ENCODE measurements around the gene CRADD.
A peak's percentile ranks its signal among the peaks of the same experiment; 100 is the strongest.
"Not testable (repeated sequence)": the region's sequence is repeated elsewhere in the genome, so short reads cannot be mapped to it uniquely, and the experiment has no call there.

The CRADD gene

DNA sequence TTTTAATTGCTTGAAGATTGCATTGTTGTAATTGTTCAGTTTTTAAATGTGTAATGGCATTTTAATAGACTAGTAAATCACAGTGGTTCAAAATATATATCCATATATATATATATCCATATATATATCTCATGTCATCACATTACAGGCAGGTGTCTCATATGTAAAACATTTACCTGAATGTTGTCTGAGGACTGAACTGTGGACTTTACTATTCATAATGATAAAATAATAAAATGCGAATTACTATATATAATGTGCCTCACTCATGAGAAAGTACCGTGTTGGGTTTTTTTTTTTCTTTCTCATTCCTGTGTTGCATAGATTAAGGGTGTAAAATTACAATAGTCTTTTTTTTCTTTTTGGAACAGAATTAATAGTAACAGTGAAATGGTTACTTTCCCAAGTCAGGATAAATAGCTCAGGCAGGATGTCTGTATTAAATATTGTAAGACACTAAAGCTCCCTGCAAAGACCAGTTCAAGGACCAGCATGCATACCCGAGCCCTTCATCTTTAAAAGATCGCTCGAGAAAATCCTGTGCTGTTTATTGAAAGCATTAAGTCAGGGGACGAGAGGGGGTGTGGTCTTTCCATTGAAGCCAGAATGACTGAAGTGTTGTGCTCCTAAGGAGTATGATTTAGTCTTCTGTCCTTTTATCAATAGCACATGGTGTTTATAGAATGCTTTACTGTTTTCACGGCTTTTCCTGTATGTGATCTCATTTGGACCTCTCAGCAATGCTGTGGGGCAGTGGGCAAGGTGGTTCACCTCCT lies 173.5 kb downstream of the CRADD start:
- no peak for DNase-seq

DNA sequence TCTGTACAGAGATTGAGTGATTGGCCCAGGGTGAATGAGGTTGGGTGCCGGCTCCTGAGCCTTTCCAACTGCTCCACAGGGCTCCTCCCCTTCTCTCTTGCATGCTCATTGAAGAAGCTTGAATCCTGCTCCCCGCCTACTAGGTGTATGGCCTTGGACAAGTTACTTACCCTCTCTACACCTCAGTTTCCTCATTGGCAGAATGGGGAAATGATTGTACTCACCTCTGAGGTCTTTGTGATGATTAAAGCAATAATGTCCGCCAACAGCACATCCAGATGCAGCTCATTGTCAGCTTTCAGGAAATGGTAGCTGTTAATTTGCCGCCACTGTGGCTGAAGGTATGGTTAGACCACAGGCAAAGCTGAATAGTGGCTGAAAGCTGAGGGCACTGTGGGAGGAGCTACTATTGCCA lies 174.1 kb downstream of the CRADD start:
- DNase-seq, result no peak

DNA sequence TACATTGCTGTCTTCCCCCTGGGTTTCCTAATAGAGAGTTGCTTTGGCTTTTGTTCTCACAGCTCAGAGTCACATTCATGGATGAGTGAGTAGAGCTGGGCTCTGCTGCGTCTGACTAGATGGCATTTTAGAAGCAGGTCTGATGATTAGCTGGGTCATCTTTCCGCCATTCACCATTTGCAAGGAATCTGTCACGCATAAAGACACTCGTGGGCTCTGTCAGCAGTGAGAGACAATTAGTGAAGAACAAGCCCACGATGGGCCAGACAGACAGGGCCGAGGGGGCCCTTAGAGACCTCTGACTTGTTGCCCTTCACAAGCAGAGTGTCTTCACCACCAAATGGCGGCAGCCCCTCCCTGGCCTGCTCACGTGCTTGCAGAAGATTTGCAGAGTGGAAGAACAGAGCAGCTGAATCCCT lies 175.0 kb downstream of the CRADD start:
- DNase-seq, result peak; percentile 87

GRCh38 chr12:93853698-93854478 lies 176.7 kb downstream of the CRADD start:
- no peak for DNase-seq

GRCh38 chr12:93855261-93855660 lies 178.1 kb downstream of the CRADD start:
- no peak for DNase-seq

GRCh38 chr12:93856611-93857010 lies 179.4 kb downstream of the CRADD start:
- DNase-seq, result no peak

GRCh38 chr12:93857279-93857938 lies 180.2 kb downstream of the CRADD start:
- DNase-seq, result peak; percentile 17

GRCh38 chr12:93857991-93858447 lies 180.8 kb downstream of the CRADD start:
- peak; percentile 61 for DNase-seq

DNA sequence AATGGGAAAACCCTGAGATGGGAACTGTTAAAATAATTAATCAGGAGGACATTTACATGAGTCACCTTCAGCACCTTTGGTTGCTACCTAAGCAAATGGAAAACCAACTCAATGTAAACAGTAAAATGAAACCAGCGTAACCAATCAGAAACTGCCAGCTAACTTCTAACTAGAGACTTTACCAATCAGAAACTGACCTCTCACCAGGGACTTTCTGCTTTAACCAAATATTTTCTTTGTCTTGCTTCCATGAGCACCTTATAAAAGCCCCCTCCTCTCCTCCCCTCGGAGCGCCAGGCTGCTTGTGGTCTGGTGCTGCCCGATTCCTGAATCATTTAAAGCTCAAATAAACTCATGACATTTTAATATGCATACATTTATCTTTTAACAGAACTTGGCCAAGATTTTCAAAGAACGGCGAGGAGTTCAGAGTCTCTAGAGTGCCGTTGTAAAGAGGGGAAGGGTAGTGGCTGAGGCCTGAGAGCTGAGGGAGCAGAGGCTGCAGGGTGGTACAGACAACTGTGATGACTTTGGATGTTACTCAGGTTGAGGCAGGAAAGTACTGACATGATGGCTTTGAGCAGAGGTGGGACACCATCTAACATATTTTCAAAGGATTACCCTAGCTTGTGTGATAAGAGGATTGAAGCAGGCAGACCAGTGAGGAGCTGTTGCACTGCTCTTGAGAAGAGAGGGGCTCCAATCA lies 183.6 kb downstream of the CRADD start:
- no peak for DNase-seq

DNA sequence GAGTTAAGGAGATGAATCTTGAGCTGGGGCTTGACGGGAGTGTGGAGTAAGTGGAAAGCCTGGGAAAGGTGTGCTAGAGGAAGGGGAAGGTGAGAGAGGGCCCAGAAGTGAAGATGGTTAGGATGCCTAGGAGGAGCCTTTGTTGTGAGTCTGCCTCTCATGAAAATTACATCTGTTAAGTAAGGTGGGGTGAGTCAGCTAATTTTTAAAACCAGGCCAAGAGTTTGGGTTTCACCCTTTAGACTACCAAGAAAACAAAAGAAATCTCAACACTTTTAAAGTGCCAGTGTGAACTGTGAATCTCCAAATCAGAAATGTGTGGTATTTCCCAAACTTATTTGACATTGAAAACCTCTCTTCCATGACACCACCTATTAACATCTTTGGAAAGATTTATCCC lies 185.2 kb downstream of the CRADD start:
- no peak for DNase-seq

GRCh38 chr12:93865751-93866150 lies 188.6 kb downstream of the CRADD start:
- DNase-seq, result no peak

DNA sequence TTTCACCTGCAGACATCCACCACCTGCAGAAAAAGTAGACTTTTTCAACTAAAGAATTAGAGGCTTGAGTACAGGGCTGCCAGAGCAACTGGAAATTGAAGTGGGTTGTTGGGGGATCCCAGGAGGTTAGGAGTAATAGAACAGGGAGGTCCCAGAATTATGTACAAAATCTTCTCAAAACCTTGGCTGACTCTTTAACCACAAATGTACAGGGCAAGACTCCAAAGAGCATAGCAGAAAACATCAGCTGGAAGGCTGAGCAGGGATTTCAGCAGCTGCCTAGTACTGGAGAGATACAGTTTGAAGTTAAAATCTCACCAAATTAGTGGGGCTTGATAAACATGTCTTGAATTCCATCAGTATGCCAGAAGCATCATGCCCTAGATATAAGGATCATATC lies 191.6 kb downstream of the CRADD start:
- DNase-seq, result no peak

DNA sequence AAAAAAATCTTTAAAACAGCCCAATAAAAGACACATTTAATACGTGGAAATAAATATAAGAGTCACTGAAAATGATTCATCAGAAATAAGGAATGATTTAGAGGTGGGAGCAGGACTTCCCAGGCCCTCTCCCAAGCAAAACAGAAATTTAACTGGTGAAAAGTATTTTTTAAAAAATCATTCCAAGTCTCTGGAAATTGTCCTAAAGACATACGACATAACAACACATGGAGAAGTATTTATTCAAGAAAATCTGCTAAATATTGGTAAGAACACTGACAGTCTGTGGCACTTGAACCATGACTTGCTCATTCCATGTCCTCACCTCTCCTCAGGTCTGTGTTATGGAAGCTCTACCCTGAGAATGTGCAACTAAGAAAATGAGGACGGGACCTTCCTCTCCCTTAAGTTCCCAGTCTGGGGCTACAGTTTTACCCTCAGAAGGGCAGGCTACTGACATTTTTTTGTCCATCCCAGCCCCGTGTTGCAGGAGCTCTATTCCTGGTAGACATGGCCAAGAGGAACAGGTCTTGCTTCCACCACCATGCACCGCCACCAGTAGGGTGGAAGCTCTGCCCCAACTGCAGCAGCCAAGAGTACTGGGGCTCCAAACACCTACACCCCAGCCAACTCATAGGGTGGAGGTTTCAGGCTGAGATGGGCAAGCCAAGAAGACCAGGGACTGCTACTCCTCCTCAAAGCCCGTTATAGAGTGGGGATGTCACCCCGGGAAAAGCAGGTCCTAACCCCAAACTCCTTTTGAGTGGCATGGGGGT lies 193.0 kb downstream of the CRADD start:
- DNase-seq, result no peak

DNA sequence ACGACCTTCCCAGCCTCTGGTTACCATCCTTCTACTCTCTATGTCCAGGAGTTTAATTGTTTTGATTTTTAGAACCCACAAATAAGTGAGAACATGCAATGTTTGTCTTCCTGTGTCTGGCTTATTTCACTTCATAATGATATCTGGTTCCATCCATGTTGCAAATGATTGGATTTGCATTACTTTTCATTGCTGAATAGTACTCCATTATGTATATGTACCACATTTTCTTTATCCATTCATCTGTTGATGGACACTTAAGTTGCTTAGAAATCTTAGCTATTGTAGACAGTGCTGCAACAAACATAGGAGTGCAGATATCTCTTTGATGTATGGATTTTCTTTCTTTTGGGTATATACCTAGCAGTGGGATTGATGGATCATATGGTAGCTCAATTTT lies 194.4 kb downstream of the CRADD start:
- not testable (repeated sequence) for DNase-seq

DNA sequence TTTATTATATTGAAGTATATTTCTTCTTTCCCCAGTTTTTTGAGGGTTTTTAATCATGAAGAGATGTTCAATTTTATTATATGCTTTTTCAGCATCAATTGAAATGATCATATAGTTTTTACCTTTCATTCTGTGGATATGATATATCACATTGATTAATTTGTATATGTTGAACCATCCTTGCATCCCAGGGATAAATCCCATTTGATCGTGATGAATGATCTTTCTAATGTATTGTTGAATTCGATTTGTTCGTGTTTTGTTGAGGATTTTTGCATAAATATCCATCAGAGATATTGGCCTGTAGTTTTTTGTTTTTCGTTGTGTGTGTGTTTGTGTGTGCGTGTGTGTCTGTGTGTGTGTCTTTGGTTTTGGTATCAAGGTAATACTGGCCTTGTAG lies 196.4 kb downstream of the CRADD start:
- DNase-seq, result no peak

GRCh38 chr12:93875157-93875556 lies 198.0 kb downstream of the CRADD start:
- DNase-seq, result no peak

GRCh38 chr12:93876360-93876759 lies 199.2 kb downstream of the CRADD start:
- DNase-seq, result no peak

GRCh38 chr12:93877446-93877845 lies 200.3 kb downstream of the CRADD start:
- no peak for DNase-seq

GRCh38 chr12:93879476-93880421 lies 202.6 kb downstream of the CRADD start:
- DNase-seq, result no peak

GRCh38 chr12:93880853-93881522 lies 203.8 kb downstream of the CRADD start:
- DNase-seq, result no peak
